ENCODE results near the gene FOXJ1.

- TF ChIP-seq CTCF (IDR thresholded peaks at IDR 0.05): peak; percentile 51 to 88 (median 84)
- no peak for TF ChIP-seq EP300 (IDR thresholded peaks at IDR 0.05)
These were observed 41.1 kb upstream of the FOXJ1 start for GRCh38 chr17:76182016-76182764.

All from ovary (tissue), 3 donors.